ENCODE measurements around the gene SPATA2L. TPM values are rescaled to one million over a fixed set of nuclear protein-coding genes. Genes with fewer than 3 reads are reported as not detected.
A peak's percentile ranks its signal among the peaks of the same experiment; 100 is the strongest.
"Not testable (repeated sequence)": the region's sequence is repeated elsewhere in the genome, so short reads cannot be mapped to it uniquely, and the experiment has no call there.

The SPATA2L gene
- total RNA-seq, 2 donors from 2014 or later = 6.8 to 8.4 TPM

DNA sequence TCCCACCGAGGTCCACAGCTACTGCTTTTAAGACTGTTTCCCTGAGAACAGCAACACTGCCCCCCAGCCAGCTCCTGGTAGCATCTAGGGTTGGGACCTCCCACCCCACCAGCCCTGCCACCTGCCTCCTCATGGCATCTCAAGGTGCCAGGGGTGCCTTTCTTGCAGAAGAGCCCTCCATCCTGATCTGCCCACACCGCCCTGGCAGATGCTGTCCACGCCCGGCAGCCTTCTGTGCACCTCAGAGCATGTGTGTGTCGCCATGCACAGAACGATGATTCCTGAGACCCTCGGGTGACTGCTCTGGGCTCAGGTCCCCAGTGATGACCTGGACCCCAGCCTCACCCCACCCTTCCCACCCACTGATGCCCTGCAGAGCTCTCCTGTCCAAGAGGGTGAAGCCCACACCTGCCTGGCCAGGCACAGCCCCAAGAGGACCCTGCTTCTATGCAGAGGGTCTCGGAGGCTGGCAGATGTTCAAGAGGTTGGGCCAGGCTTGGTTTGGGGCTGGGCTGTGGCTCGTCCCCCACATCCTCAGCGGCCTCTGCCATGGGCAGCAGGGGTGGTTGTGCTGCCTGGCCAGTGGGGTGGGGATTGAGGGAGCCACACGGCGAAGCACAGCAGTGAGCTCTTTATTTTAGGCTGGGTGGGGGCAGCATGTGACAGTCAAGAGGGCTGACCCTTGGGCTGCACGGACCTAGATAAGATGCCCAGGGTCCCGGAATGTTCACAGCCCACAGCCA lies 5.2 kb upstream of the SPATA2L start:
- DNase-seq (ENCODE audit: low spot score) (no peak), ATAC-seq (no peak)
- Mint-ChIP-seq H3K36me3 (no peaks in the 10 kb centered on the region), H3K27me3 (no peaks in the 10 kb centered on the region), H3K27ac (no peak overlapping the region), H3K9me3 (no peaks in the 10 kb centered on the region), H3K4me3 (no peak overlapping the region), H3K4me1 (ENCODE audit: low read depth in 2 of 2) (peaks cover 0 to 5% of the 10 kb centered on the region in 2 donors)

DNA sequence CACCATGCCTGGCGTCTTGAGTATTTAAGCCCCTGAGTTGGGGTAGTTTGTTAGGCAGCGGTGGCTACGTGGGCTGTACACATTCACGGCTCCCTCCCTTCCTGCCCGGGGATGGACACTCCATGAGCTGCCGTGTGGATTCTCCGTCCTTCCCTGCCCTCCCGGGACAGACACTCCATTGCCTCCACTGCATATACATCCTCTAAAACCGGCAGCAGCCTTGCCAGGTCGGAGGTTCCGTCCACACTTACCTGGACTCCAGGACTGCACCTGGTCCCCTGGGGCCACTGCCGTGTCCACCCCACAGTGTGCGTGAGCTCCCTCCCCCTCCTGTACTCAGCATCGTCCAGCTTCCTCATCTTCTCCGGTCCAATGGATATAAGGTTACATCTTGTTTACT lies 3.5 kb upstream of the SPATA2L start:
- no peaks in the 10 kb centered on the region for H3K36me3 Mint-ChIP-seq
- ATAC-seq = no peak
- no peaks in the 10 kb centered on the region for H3K9me3 Mint-ChIP-seq
- no peak overlapping the region for H3K4me3 Mint-ChIP-seq
- H3K27me3 Mint-ChIP-seq = no peaks in the 10 kb centered on the region
- DNase-seq (ENCODE audit: low spot score) = no peak
- peaks cover 0 to 8% of the 10 kb centered on the region in 2 donors for H3K4me1 Mint-ChIP-seq (ENCODE audit: low read depth in 2 of 2)
- H3K27ac Mint-ChIP-seq = no peak overlapping the region

DNA sequence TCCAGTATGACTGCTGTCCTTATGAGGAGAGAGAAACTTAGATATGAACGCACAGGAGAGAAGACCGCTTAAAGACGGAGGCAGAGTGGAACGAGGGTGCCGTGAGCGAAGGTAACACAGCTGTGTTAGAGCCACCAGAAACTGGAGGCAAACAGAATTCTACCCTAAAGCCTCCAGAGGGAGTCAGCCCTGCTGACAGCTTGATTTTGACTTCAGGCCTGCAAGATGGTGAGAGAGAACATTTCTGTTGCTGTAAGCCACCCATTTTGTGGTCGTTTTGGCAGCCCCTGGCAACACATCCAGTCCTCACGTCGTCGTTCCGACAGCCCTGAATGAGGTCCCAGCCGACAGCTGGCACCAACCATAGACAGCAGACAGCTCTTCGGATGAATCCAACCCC lies 2.8 kb upstream of the SPATA2L start:
- DNase-seq (ENCODE audit: low spot score) (no peak), ATAC-seq (no peak)
- Mint-ChIP-seq H3K36me3 (no peaks in the 10 kb centered on the region), H3K4me1 (ENCODE audit: low read depth in 2 of 2) (peaks cover 0 to 11% of the 10 kb centered on the region in 2 donors), H3K27me3 (no peaks in the 10 kb centered on the region), H3K27ac (no peak overlapping the region), H3K4me3 (no peak overlapping the region), H3K9me3 (no peaks in the 10 kb centered on the region)

DNA sequence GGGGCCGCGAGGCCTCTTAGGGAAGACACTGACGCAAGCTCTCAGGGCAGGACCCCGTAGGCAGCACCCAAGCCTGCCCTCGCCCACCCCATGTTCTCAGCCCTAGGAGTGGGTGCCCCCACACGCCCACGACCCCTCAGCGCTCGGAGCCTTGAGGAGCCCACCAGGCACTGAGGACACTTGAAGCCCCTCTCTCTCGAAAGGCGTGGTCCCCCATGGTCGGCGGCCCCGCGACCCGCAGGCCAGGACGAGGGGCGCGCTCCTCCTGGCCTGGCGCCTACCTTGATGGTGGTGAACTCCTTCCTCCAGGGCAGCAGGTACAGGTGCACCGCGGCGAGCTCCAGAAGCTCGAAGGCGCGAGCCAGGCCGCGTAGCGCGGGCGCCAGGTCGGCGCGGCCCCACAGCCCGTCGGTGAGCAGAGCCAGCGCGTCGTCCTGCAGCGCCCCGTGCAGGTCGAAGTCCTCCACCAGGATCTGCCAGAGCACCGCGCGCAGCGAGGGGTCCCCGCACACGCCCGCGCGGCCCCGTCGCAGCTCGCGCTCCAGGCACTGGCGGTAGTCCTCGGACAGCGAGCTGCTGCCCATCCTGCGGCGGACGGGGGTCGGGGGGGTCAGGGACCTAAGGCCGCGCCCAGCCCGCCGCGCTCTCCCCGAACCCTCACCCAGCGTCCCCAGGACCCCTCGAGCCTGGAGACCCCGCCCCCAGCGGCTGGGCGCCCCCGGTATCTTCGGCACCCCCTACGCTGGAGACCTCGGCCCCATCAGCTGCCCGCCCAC lies 668 bp downstream of the SPATA2L start:
- no peak overlapping the region for H3K27ac Mint-ChIP-seq
- no peaks in the 10 kb centered on the region for H3K9me3 Mint-ChIP-seq
- H3K27me3 Mint-ChIP-seq = no peaks in the 10 kb centered on the region
- no peaks in the 10 kb centered on the region for H3K36me3 Mint-ChIP-seq
- DNase-seq (ENCODE audit: low spot score) (peak; percentile 63), ATAC-seq (peak in 1 of 2 donors; percentile 25)
- peaks cover 0 to 19% of the 10 kb centered on the region in 2 donors for H3K4me1 Mint-ChIP-seq (ENCODE audit: low read depth in 2 of 2)
- peak overlapping the region; percentile 63 for H3K4me3 Mint-ChIP-seq

DNA sequence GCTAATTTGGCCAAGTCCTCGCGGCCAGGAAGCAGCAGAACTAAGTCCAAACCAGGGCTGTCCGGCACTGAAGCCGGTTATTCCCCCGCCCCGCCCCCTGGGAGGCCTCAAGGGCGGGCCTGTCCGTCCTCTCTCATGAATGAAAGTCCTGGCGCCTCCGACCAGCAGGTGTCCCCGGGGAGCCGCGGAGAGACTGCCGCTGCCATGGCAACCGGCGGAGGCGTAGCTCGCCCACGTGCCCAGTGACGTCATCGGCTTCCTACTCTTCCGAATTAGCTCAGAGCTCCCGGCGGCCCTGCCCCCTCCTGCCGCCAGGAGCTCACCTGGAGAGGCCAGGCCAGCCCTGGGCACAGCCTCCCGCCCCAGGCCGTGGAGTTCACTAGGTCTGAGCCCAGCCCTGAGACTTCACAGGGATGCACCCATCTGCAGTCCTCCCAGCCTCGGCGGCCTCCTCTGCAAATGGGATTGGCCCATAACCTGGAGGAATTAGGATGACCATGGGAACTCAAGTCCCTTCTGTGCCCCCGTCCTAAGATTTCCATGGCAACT lies 1.3 kb downstream of the SPATA2L start:
- DNase-seq (ENCODE audit: low spot score) = peak; percentile 99
- Mint-ChIP-seq H3K27me3 (no peaks in the 10 kb centered on the region), H3K27ac (peak overlapping the region in 1 of 2 donors; percentile 13), H3K4me3 (peak overlapping the region; percentile 45), H3K9me3 (no peaks in the 10 kb centered on the region), H3K36me3 (no peaks in the 10 kb centered on the region), H3K4me1 (ENCODE audit: low read depth in 2 of 2) (peaks cover 0 to 19% of the 10 kb centered on the region in 2 donors)
- peak; percentile 55 to 77 for ATAC-seq

DNA sequence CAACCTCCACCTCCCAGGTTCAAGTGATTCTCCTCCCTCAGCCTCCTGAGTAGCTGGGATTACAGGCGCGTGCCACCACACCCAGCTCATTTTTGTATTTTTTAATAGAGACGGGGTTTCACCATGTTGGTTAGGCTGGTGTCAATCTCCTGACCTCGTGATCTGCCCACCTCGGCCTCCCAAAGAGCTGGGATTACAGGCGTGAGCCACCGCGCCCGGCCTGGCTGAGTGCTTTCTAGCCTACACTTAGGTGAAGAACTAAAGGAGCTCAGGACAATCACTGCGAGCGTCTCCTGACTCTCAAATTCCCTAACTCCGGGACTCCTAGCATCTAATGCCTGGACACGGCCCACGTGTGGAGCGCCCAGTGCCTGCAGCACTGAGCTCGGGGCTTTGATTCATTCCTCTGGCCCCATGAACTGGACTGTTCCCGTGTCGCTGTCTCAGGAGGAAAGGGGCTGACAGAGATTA lies 1.8 kb downstream of the SPATA2L start:
- DNase-seq (ENCODE audit: low spot score) = peak; percentile 65
- Mint-ChIP-seq H3K27ac (peak overlapping the region in 1 of 2 donors; percentile 13), H3K4me1 (ENCODE audit: low read depth in 2 of 2) (peaks cover 0 to 19% of the 10 kb centered on the region in 2 donors)
- not testable (repeated sequence) for H3K36me3 Mint-ChIP-seq, H3K4me3 Mint-ChIP-seq, H3K9me3 Mint-ChIP-seq, H3K27me3 Mint-ChIP-seq, ATAC-seq

DNA sequence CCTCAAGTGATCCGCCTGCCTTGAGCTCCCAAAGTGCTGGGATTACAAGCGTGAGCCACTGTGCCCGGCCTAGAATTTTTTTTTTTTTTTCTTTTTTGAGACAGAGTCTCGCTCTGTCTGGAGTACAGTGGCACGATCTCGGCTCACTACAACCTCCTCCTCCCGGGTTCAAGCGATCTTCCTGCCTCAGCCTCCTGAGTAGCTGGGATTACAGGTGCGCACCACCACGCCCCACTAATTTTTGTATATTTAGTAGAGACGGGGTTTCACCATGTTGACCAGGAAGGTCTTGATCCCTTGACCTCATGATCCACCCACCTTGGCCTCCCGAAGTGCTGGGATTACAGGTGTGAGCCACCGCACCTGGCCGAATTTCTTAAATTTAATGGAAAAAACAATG lies 2.8 kb downstream of the SPATA2L start:
- ATAC-seq; H3K36me3 Mint-ChIP-seq; H3K27me3 Mint-ChIP-seq; H3K27ac Mint-ChIP-seq; H3K9me3 Mint-ChIP-seq; H3K4me3 Mint-ChIP-seq; DNase-seq (ENCODE audit: low spot score): not testable (repeated sequence)
- peaks cover 0 to 19% of the 10 kb centered on the region in 2 donors for H3K4me1 Mint-ChIP-seq (ENCODE audit: low read depth in 2 of 2)

DNA sequence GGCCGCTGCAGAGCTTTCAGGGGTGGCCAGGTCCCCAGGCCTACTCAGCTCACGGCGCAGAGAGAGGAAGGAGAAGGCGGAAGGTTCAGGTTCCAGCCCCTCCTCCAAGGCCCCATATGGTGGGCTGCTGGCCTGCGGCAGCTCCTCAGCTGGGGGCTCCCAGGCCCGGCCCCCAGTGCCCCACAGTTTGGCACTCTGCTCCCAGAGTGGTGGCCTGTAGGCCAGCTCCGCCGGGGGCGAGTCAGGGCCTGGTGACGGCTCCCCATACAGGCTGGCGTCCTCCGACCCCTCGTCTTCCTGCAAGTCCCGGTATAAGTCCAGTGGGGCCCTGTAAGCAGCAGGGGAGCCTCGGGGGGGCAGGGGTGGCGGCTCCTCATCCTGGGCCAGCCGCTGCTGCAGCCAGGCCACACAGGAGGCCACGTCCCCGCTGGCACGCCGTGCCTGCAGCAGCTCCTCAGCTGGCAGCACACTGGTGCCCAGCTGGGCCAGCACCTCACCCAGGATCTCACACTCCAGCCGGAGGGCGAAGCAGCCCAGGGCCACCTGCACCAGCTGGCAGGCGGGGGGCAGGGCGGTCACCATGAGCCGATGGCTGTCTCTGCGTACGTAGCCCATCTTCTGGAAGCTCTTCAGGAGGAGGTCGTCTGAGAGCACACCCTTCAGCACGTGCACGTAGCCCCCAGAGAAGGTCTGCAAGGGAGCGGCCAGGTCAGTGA lies 3.7 kb downstream of the SPATA2L start:
- DNase-seq (ENCODE audit: low spot score) (peak; percentile 56), ATAC-seq (no peak)
- H3K36me3 Mint-ChIP-seq = no peaks in the 10 kb centered on the region
- no peaks in the 10 kb centered on the region for H3K27me3 Mint-ChIP-seq
- H3K27ac Mint-ChIP-seq = no peak overlapping the region
- H3K9me3 Mint-ChIP-seq = no peaks in the 10 kb centered on the region
- H3K4me3 Mint-ChIP-seq = no peak overlapping the region
- peaks cover 0 to 19% of the 10 kb centered on the region in 2 donors for H3K4me1 Mint-ChIP-seq (ENCODE audit: low read depth in 2 of 2)

DNA sequence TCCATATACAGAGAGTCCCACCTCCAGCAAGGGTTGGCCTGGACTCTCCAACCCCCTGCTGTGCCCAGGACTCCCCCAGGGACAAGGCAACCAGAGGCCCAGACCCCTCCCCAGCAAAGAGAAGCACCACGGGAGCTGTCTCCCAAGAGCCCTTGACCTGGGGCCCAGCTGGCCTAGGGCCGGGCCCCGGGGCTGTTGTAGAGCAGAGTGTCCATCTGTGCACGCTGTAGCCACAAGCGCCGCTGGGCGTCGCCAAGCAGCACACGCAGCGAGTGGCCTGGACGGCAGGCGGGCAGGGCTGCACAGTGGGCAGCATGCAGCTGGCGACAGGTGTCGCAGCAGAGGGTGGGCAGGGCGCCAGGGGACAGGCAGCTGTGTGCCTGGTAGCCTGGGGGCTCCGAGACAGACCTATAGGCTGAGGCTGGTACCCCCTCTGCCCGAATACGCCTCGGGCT lies 4.3 kb downstream of the SPATA2L start:
- DNase-seq (ENCODE audit: low spot score) = no peak
- ATAC-seq = no peak
- H3K9me3 Mint-ChIP-seq = no peaks in the 10 kb centered on the region

DNA sequence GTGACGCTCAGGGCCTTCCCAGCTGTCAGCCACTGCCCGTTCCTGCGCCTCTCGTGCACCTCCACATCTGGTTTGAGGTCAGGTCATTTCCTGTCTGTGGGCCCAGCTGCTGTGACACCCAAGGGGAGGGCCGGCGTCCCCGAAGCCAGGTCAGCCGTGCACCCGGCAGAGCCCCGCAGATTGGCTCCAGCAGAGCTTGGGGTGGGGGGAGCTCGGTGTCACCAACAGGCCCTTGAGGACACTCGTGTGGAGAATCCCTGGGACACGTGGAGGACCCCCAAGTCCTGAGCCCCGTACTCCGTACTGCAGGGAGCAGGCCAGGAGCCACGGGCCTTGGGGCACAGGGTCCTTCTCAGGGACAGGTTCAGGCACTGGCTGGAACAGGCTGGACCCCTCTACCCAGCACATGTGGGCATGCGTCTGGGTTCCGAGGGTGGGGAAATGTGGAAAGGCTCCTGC lies 4.8 kb downstream of the SPATA2L start:
- ATAC-seq (peak; percentile 40 to 51), DNase-seq (ENCODE audit: low spot score) (peak; percentile 82)
- no peak overlapping the region for H3K4me3 Mint-ChIP-seq
- no peaks in the 10 kb centered on the region for H3K36me3 Mint-ChIP-seq
- no peaks in the 10 kb centered on the region for H3K9me3 Mint-ChIP-seq
- no peak overlapping the region for H3K27ac Mint-ChIP-seq
- H3K4me1 Mint-ChIP-seq (ENCODE audit: low read depth in 2 of 2) = peaks cover 0 to 19% of the 10 kb centered on the region in 2 donors
- H3K27me3 Mint-ChIP-seq = no peaks in the 10 kb centered on the region

More for the DNA sequence above, 4.3 kb downstream of the SPATA2L start:
- Mint-ChIP-seq H3K27ac (no peak overlapping the region), H3K4me3 (no peak overlapping the region), H3K4me1 (ENCODE audit: low read depth in 2 of 2) (peaks cover 0 to 19% of the 10 kb centered on the region in 2 donors), H3K36me3 (no peaks in the 10 kb centered on the region), H3K27me3 (no peaks in the 10 kb centered on the region)

DNA sequence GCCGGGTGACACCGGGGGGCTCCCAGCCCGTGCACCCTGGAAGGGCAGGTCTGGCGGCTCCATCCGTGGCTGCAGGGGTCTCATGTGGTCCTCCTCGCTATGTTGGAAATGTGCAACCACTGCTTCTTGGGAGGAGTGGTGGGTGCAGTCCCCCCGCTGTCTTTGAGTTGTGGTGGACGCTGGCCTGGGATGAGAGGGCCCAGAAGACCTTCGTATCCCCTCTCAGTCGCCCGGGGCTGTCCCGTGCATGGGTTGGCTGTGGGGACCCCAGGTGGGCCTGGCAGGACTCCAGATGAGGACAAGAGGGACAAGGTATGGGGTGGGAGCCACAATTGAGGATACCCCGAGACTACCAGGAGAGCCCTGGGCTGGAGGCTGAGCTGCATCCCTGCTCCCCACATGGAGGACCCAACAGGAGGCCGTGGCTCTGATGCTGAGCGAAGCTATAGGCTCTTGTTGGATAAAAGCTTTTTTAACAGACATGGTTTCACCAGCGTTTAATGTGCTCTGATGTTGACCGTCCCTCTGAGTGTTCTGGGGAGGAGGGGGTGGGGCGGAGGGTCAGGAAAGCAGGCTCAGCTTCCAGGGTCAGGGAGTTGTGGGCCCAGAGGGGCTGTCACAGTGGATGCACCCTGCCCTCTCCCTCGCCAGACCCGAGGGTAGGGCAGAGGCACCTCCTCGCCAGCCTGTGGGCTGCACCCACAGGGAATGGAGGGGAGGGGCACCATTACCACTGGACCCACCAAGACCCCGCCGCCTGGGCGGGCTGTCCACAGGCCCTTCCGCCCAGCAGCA lies 5.4 kb downstream of the SPATA2L start:
- Mint-ChIP-seq H3K27ac (no peak overlapping the region), H3K9me3 (no peaks in the 10 kb centered on the region), H3K36me3 (no peaks in the 10 kb centered on the region), H3K4me1 (ENCODE audit: low read depth in 2 of 2) (peaks cover 0 to 19% of the 10 kb centered on the region in 2 donors), H3K4me3 (no peak overlapping the region), H3K27me3 (no peaks in the 10 kb centered on the region)
- ATAC-seq (peak in 1 of 2 donors; percentile 0), DNase-seq (ENCODE audit: low spot score) (peak; percentile 56)

DNA sequence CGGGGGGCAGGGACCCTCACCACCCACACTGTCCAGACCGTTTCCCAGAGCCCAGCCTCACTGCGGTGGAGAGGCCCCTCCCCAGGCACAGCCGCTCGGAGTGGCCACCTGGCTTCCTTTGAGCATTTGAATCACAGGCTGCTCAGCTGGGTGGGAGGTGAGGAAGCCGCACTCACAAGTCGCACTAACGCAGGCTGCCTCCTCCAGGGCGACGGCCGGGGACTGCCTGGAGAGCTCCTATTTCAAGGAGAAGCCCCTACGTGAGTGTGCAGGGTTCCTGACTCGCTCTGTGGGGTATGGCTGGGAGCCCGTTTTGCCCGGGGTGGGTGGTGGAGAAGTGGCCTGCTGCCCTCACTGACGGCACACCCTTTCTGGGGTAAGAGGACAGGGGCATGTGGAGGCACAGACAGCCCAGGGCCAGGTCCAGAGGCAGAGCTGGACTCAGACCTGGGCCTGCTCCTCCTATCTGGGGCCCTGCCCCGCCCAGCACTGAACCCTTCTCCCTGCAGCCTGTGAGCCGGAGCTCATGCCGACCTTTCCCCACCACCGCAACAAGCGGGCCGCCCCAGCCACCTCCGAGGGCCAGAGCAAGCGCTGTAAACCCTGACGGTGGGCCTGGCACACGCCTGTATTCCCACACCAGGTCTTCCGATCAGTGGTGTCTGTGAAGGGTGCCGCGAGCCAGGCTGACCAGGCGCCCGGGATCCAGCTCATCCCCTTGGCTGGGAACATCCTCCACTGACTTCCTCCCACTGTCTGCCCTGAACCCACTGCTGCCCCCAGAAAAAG lies 6.2 kb downstream of the SPATA2L start:
- Mint-ChIP-seq H3K9me3 (no peaks in the 10 kb centered on the region), H3K4me3 (no peak overlapping the region), H3K27ac (no peak overlapping the region), H3K4me1 (ENCODE audit: low read depth in 2 of 2) (peaks cover 1 to 17% of the 10 kb centered on the region in 2 donors), H3K27me3 (no peaks in the 10 kb centered on the region), H3K36me3 (no peaks in the 10 kb centered on the region)
- no peak for ATAC-seq
- peak; percentile 55 for DNase-seq (ENCODE audit: low spot score)

All from natural killer cell treated with Interleukin-12 subunit alpha and Interleukin-12 subunit beta and Interleukin-15 and Interleukin-18, amount 100 ng/mL, for 72 hours (primary cell).